GM12801 (cell line): ENCODE measurements around the gene PHAF1.

ENCODE experiments used
- CTCF ChIP-seq: IDR thresholded peaks from one replicate; pipeline ENCODE4 v1.5.1; 2011; ENCODE audit warnings: control low read depth; ENCODE audit not compliant: insufficient read length; ENCODE audit errors: extremely low read depth

The PHAF1 gene

GRCh38 chr16:67180166-67180565 is 70.4 kb downstream of the PHAF1 start:
- TF ChIP-seq CTCF: no peak

GRCh38 chr16:67181346-67181745 is 71.6 kb downstream of the PHAF1 start:
- no peak for TF ChIP-seq CTCF

GRCh38 chr16:67182288-67182687 is 72.5 kb downstream of the PHAF1 start:
- no peak for TF ChIP-seq CTCF

- TF ChIP-seq CTCF: no peak
Measured at GRCh38 chr16:67183284-67183626, 73.5 kb downstream of the PHAF1 start.

GRCh38 chr16:67183627-67184452 is 74.1 kb downstream of the PHAF1 start, which contains the start of gene MATCAP1:
Gene MATCAP1 (minus strand): TSS chr16:67183963. CDS start chr16:67180610, 3,353 bp downstream.
- no peak for TF ChIP-seq CTCF

- TF ChIP-seq CTCF: no peak
Measured at GRCh38 chr16:67184453-67184994, 74.8 kb downstream of the PHAF1 start.

- TF ChIP-seq CTCF: no peak
Measured at GRCh38 chr16:67184995-67185650, 75.4 kb downstream of the PHAF1 start.
